Activated CD4-positive, alpha-beta memory T cell treated with anti-CD3 and anti-CD28 coated beads, Interleukin-2, amount 10 ng/mL, durations not matched to agents 7 days and 5 days (primary cell): ENCODE data around the gene PRKG1. TPM values are rescaled to one million over a fixed set of nuclear protein-coding genes. Genes with fewer than 3 reads are reported as not detected.
"Not testable (repeated sequence)": the region's sequence is repeated elsewhere in the genome, so short reads cannot be mapped to it uniquely, and the experiment has no call there.

Source experiments
- CTCF ChIA-PET: fragments of 350-600 bp; sonication (Branson Sonifier 250); formaldehyde crosslinking; loops from one replicate; lab custom pipeline; 2021; ENCODE audit warnings: antibody characterized with exemption, inconsistent platforms; lab: Charles Lee
- POLR2A ChIA-PET: fragments of 350-600 bp; sonication (Branson Sonifier 250); formaldehyde crosslinking; loops from one replicate; lab custom pipeline; 2021; ENCODE audit warnings: antibody characterized with exemption; lab: Charles Lee
- DNase-seq: peaks from one replicate; pipeline ENCODE4 v3.0.0-alpha.2; 2020
- H3K27ac Mint-ChIP-seq: one replicate; pipeline ENCODE4 v1.8.0; 2021; ENCODE audit warnings: mild to moderate bottlenecking, mixed read lengths
- H3K27me3 Mint-ChIP-seq: one replicate; pipeline ENCODE4 v1.8.0; 2021; ENCODE audit warnings: mixed read lengths
- H3K36me3 Mint-ChIP-seq: one replicate; pipeline ENCODE4 v1.8.0; 2021; ENCODE audit warnings: low read depth, mixed read lengths
- H3K4me1 Mint-ChIP-seq: one replicate; pipeline ENCODE4 v1.8.0; 2021; ENCODE audit warnings: mixed read lengths
- H3K4me3 Mint-ChIP-seq: one replicate; pipeline ENCODE4 v1.8.0; 2021; ENCODE audit warnings: mild to moderate bottlenecking, mixed read lengths
- H3K9me3 Mint-ChIP-seq: one replicate; pipeline ENCODE4 v1.8.0; 2021; ENCODE audit warnings: mixed read lengths
- total RNA-seq, 2 experiments: library from RNA; stranded (reverse); gene quantifications; one replicate each; pipeline ENCODE4 v1.2.3, GENCODE V29; 2021

Gene PRKG1
- total RNA-seq, 2 experiments from 2014 or later = not detected

DNA sequence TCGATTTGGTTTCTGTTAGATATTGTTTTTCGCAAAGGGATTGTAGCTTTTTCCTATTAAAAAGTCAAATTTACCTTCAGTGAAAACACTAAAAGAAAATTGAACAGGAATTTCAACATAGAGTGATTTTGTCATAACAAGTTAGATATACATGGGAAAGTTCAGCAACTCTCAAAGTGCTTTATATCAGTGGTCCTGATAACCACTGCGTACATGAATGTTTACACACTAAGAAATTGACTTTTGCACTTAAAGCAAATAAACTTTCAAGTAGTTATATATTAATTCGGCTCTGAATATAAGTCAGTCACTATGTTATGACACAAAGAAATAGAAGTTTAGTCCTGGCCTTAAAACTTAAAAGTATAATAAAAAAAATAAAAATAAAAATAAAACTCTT is 1138.5 kb downstream of the PRKG1 start:
- H3K9me3 Mint-ChIP-seq = no peaks in the 10 kb centered on the region
- POLR2A ChIA-PET = no interaction called here
- H3K4me3 Mint-ChIP-seq = no peak overlapping the region
- CTCF ChIA-PET = no interaction called here
- H3K27ac Mint-ChIP-seq = no peak overlapping the region
- H3K4me1 Mint-ChIP-seq = no peaks in the 10 kb centered on the region
- DNase-seq = no peak
- H3K27me3 Mint-ChIP-seq = no peaks in the 10 kb centered on the region
- no peaks in the 10 kb centered on the region for H3K36me3 Mint-ChIP-seq

DNA sequence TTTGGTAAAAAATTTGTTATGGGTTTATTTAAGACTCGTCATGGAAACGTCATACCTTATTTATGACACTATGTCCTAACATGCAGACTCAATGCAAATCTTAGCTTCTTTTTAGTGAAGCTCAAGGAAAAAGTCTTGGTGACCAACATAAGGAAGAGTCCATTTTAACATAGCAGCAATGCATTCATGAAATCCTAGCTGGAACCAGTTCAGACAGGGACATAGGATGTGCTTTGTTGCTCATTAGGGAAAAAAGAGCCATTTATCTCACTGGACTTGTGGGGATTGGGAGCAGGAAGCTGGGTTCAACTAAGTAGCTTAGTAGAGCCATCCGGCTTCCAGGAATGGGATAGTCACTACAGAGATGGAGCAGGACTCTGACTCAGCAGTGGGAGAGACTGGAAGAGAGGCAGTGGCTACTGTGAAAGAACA is 1139.0 kb downstream of the PRKG1 start:
- ChIA-PET POLR2A (no interaction called here), CTCF (no interaction called here)
- no peak for DNase-seq
- Mint-ChIP-seq H3K4me1 (no peaks in the 10 kb centered on the region), H3K4me3 (no peak overlapping the region), H3K27ac (no peak overlapping the region), H3K9me3 (no peaks in the 10 kb centered on the region), H3K27me3 (no peaks in the 10 kb centered on the region), H3K36me3 (no peaks in the 10 kb centered on the region)

DNA sequence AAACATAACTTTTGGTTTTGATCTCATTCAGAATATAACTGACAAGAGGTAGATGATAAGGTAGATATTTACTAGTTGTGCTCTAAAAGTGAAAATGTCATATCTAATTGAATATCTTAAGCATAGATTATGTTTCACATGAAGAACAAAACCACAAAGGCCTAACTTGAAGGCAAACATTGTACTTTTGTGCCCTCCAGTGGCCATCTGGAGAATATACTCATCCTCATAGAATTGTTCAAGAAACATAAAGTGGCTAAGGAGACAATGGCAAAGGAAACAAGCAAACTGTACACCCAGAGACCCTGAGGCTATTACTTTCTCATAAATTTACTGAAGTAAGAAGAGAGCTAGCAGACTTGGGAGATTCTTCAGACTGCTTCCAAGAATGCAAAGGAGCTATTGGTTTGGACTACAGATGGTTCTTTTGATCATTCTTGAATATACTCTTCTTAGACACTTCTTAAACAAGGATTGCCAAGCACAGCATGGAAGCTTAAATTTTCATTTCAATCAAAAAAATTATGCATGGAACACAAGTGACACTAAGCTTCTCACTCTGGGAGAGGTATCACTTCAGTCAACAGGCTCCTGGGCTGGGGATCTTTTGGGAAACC is 1141.6 kb downstream of the PRKG1 start:
- no peaks in the 10 kb centered on the region for H3K36me3 Mint-ChIP-seq
- H3K27ac Mint-ChIP-seq = no peak overlapping the region
- POLR2A ChIA-PET = no interaction called here
- H3K27me3 Mint-ChIP-seq = no peaks in the 10 kb centered on the region
- no peak overlapping the region for H3K4me3 Mint-ChIP-seq
- DNase-seq = peak; percentile 31
- no peaks in the 10 kb centered on the region for H3K4me1 Mint-ChIP-seq
- CTCF ChIA-PET = interaction anchor here (0.8 to 1.7 kb wide), 3 partner anchors 21 to 826 kb away, joined by 3 to 5 read pairs (median 3); no protein-coding TSS in a partner anchor
- no peaks in the 10 kb centered on the region for H3K9me3 Mint-ChIP-seq

DNA sequence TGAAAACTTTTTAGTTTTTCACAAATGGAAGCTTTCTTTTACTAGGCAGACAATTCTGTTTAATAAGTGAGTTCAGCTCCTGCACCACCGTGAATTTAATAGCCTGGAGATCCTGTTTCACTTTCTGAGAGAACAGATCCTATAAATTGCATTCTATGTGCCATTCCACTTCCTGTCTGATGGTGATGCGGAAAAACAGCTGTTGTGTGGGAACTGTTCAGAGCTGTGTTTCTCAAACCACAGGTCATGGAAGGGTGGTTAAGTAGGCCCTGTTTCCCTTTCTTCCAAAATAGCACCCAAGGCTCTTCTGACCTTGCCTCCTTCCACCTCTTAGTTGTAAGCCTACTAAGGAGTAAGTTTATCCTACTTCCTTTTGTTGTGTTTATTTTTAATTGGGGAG is 1142.6 kb downstream of the PRKG1 start:
- DNase-seq = no peak
- no peak overlapping the region for H3K27ac Mint-ChIP-seq
- no peaks in the 10 kb centered on the region for H3K9me3 Mint-ChIP-seq
- POLR2A ChIA-PET = no interaction called here
- H3K4me3 Mint-ChIP-seq = no peak overlapping the region
- no peaks in the 10 kb centered on the region for H3K36me3 Mint-ChIP-seq
- H3K27me3 Mint-ChIP-seq = no peaks in the 10 kb centered on the region
- H3K4me1 Mint-ChIP-seq = no peaks in the 10 kb centered on the region
- CTCF ChIA-PET = interaction anchor here (0.9 to 1.7 kb wide), 2 partner anchors 22 to 827 kb away, joined by 3 to 5 read pairs; no protein-coding TSS in a partner anchor

DNA sequence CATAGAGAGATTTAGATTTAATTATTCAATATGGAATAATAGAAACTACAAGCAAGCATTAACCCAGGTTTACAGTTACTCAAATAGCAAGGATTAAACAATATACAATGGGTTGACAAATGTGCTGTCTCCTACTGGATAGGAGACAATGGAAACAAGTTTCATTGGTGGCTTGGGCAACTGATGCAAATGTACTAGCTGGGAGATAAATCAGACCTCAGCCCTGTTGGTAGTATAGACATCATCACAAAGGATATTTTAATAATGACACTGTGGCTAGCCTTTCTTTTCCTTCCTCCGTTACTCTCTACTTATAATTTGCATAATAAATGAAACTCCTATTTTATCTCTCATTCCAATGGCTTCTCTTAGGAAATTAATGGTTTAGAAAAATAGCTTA is 1143.2 kb downstream of the PRKG1 start:
- ChIA-PET CTCF (no interaction called here), POLR2A (no interaction called here)
- DNase-seq = no peak
- Mint-ChIP-seq H3K4me1 (no peaks in the 10 kb centered on the region), H3K36me3 (no peaks in the 10 kb centered on the region), H3K27ac (no peak overlapping the region), H3K4me3 (no peak overlapping the region), H3K27me3 (no peaks in the 10 kb centered on the region), H3K9me3 (no peaks in the 10 kb centered on the region)

DNA sequence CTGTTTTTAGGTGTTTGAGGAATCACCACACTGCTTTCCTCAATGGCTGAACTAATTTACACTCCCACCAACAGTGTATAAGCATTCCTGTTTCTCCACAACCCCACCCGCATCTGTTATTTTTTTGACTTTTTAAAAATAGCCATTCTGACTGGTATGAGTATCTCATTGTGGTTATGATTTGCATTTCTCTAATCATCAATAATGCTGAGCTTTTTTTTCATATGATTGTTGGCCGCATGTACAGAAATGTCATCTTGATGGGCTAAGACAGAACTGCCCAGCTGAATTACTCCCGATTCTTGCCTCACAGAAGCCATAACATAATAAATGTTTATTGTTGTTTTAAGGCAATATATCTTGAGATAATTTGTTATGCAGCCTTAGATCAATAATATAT is 1146.7 kb downstream of the PRKG1 start:
- CTCF ChIA-PET = no interaction called here
- no peaks in the 10 kb centered on the region for H3K27me3 Mint-ChIP-seq

DNA sequence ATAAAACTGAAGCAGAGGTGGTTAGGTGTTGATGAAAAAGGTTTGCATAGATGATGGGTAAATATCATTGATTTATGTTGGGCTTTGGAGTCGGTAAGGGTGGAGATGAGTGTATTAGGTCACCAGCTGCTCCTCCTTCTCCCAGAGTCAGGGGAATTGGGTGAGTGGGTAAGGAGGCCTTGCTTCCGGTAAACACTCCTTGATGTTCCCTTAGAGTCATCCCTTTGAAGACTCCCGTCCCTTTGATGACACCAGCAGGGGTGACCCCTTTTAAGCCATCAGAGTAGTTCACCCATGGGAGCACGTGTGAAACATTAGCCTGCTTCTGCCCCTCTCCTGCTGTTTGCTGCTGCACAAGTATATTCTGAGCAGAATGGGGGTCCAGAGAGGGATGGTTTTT is 1147.6 kb downstream of the PRKG1 start:
- H3K36me3 Mint-ChIP-seq = no peaks in the 10 kb centered on the region
- H3K27ac Mint-ChIP-seq = no peak overlapping the region
- no peaks in the 10 kb centered on the region for H3K9me3 Mint-ChIP-seq
- DNase-seq = no peak
- H3K4me3 Mint-ChIP-seq = no peak overlapping the region
- no peaks in the 10 kb centered on the region for H3K27me3 Mint-ChIP-seq
- ChIA-PET POLR2A (no interaction called here), CTCF (no interaction called here)
- no peaks in the 10 kb centered on the region for H3K4me1 Mint-ChIP-seq

More for the DNA sequence above, 1146.7 kb downstream of the PRKG1 start:
- Mint-ChIP-seq H3K9me3 (no peaks in the 10 kb centered on the region), H3K27ac (no peak overlapping the region), H3K4me3 (no peak overlapping the region), H3K4me1 (no peaks in the 10 kb centered on the region), H3K36me3 (no peaks in the 10 kb centered on the region)
- no peak for DNase-seq
- POLR2A ChIA-PET = no interaction called here

DNA sequence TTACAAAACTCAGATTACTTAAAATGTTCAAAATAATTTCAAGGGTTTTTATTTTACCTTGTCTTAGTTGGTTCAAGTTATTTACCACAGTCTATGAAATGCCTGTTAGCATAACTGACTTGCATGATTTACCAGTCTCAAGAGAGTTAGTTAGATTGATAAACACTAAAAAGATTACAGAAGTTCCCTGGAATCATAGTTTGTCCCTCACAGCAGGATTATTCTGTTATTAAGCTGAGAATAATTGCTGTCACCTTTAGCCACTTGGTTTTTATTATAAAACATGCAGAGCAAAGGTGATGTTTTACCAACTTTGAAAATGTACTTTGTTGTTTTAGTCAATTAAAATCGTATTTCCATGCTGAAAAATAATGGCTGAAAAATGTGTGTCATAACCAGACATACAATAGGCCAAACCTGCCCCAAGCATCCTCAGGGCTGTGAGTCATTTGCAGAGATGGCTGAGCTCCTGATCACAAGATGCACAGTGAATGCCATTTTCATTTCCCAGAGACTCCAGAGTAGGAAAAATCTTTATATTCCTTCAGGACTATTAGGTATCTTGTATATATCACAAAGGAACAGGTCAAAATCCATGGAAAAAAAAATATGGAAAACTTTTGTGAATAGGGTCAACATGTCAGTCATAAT is 1152.0 kb downstream of the PRKG1 start:
- Mint-ChIP-seq H3K27me3 (no peaks in the 10 kb centered on the region), H3K4me1 (no peaks in the 10 kb centered on the region), H3K9me3 (no peaks in the 10 kb centered on the region), H3K36me3 (no peaks in the 10 kb centered on the region), H3K27ac (no peak overlapping the region), H3K4me3 (no peak overlapping the region)
- ChIA-PET CTCF (no interaction called here), POLR2A (no interaction called here)
- DNase-seq = no peak

DNA sequence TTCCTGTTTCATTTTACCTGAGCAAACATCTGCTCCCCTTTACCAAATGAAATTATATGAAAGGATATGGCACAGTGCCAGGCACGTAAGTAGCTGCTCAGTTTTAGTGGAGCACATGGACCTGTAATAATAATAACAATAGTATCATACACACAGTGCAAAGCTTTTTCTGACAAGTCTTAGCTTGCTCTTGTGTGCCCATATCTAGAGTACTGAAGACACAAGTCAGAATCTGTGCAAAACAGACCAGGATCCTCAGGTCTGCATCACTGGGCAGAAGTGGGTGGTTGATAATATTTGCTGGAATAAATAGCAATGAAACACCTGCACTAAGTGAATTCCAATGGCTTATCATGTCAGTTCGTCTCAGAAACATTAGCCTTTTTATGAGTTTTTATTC is 1154.3 kb downstream of the PRKG1 start:
- no peak overlapping the region for H3K4me3 Mint-ChIP-seq
- DNase-seq = no peak
- H3K27ac Mint-ChIP-seq = no peak overlapping the region
- no peaks in the 10 kb centered on the region for H3K9me3 Mint-ChIP-seq
- H3K27me3 Mint-ChIP-seq = no peaks in the 10 kb centered on the region
- H3K36me3 Mint-ChIP-seq = no peaks in the 10 kb centered on the region
- H3K4me1 Mint-ChIP-seq = peaks cover 2% of the 10 kb centered on the region
- ChIA-PET CTCF (no interaction called here), POLR2A (no interaction called here)

DNA sequence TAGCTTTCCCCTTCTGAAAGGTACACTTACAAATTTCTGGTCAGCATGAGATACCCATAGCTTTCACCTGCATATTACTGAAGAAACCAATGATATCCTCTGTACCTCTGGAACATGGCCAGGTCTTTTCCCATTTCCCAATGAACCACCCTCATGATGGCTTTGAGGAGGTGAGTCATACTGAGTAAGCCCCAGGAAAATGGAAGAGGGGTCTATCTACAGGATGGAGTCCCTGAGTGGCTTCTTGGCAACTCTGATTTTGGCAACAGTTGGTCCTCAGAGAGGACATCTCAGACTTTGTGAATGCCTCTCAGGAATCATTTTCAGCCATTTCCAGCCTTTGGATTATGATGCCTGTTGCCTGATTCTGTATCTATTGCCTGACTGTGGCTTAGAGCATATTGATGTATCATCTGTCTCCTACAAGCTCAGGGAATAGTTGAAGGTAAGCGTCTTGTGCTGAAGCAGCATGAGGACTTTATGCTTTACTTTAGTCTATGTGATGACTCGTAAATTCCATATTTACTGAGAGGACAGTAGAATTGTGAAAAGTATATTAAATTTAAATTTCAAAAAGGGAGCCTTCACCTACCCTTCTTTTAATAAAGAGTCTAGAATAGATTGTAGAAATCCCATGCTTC is 1155.1 kb downstream of the PRKG1 start:
- POLR2A ChIA-PET = no interaction called here
- Mint-ChIP-seq H3K9me3 (no peaks in the 10 kb centered on the region), H3K4me1 (peaks cover 2% of the 10 kb centered on the region), H3K27ac (no peak overlapping the region), H3K27me3 (no peaks in the 10 kb centered on the region), H3K4me3 (no peak overlapping the region), H3K36me3 (no peaks in the 10 kb centered on the region)
- CTCF ChIA-PET = no interaction called here
- DNase-seq = no peak

DNA sequence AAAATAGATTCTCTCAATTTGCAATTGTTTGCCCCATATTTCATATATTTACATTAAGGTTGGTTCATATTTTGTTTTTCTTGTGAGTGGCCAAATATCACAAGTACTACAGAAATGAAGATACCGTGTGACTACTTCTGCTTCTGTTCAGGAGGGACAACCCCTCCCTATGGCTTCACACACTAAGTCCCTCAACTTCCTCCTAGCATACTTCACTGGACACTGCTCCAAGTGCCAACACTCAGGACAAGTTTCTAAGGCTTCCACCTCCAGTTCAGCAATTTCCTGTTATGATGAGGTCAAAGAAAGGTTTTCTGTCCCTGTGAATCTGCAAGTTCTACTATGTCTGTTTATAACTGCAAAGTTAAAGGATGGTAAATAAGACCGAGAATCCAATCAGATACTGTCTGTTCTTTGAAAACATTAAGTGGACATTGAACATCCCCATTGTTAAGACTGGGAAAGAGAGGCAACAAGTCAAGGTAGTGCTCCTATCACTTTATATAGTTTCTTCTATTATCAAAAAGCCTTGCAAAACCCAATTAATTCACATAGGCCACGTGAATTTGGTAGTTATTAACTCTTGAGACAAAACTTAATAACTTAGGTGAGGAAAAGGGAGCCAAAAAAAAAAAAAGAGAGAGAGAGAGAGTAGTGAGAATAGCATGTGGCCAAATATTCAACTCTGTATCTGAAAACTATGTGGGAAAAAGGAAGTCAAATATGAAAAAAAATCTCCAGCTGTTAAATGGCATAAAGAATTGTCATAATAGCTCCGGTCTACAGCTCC is 1158.5 kb downstream of the PRKG1 start:
- H3K4me3 Mint-ChIP-seq = peak overlapping the region; percentile 31
- no peak for DNase-seq
- ChIA-PET CTCF (no interaction called here), POLR2A (no interaction called here)
- H3K27me3 Mint-ChIP-seq = no peaks in the 10 kb centered on the region
- no peaks in the 10 kb centered on the region for H3K36me3 Mint-ChIP-seq
- no peaks in the 10 kb centered on the region for H3K9me3 Mint-ChIP-seq
- peaks cover 2% of the 10 kb centered on the region for H3K4me1 Mint-ChIP-seq
- no peak overlapping the region for H3K27ac Mint-ChIP-seq

DNA sequence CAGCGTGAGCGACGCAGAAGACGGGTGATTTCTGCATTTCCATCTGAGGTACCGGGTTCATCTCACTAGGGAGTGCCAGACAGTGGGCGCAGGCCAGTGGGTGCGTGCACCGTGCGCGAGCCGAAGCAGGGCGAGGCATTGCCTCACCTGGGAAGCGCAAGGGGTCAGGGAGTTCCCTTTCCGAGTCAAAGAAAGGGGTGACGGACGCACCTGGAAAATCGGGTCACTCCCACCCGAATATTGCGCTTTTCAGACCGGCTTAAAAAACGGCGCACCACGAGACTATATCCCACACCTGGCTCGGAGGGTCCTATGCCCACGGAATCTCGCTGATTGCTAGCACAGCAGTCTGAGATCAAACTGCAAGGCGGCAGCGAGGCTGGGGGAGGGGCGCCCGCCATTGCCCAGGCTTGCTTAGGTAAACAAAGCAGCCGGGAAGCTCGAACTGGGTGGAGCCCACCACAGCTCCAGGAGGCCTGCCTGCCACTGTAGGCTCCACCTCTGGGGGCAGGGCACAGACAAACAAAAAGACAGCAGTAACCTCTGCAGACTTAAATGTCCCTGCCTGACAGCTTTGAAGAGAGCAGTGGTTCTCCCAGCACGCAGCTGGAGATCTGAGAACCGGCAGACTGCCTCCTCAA is 1159.2 kb downstream of the PRKG1 start:
- H3K27ac Mint-ChIP-seq, POLR2A ChIA-PET, H3K27me3 Mint-ChIP-seq, H3K36me3 Mint-ChIP-seq, CTCF ChIA-PET, H3K9me3 Mint-ChIP-seq, H3K4me1 Mint-ChIP-seq, DNase-seq: not testable (repeated sequence)
- H3K4me3 Mint-ChIP-seq = peak overlapping the region; percentile 31

DNA sequence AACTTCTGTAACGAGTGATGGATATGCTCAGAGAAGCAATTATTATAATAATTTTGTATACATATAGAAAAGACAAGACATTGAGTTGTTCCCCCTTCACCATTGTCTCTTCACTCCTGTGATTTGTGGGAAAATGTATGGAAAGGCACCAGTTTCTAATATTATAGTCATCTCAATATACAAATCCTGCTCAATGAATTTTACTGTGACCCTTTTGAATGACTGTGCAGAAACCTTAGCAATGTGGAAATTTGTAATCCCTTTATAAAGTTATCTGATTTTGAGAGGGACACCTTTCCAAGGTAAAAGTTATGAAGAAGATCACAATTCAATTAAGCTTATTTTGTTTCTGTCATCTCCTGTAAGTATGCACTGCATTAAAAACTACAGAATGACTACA is 1165.5 kb downstream of the PRKG1 start:
- no peak overlapping the region for H3K4me3 Mint-ChIP-seq

More for the DNA sequence above, 1165.5 kb downstream of the PRKG1 start:
- POLR2A ChIA-PET = no interaction called here
- DNase-seq = no peak
- H3K27me3 Mint-ChIP-seq = no peaks in the 10 kb centered on the region
- no peaks in the 10 kb centered on the region for H3K4me1 Mint-ChIP-seq
- no peak overlapping the region for H3K27ac Mint-ChIP-seq
- no peaks in the 10 kb centered on the region for H3K9me3 Mint-ChIP-seq
- CTCF ChIA-PET = no interaction called here
- H3K36me3 Mint-ChIP-seq = no peaks in the 10 kb centered on the region
